Osteoblast (primary cell): ENCODE measurements around the gene ENDOV. TPM values are rescaled to one million over a fixed set of nuclear protein-coding genes. Genes with fewer than 3 reads are reported as not detected.

Experiments
- DNase-seq: peaks from one replicate; pipeline ENCODE4 v3.0.0; 2011; ENCODE audit warnings: low spot score, mixed read lengths; ENCODE audit not compliant: insufficient read length; ENCODE audit errors: missing footprints
- H2AFZ ChIP-seq: 2 replicates; pipeline ENCODE4 v1.6.0; 2011; ENCODE audit warnings: mild to moderate bottlenecking, low read length
- H3K27ac ChIP-seq: 2 replicates; pipeline ENCODE4 v1.5.1; 2011; ENCODE audit warnings: mild to moderate bottlenecking, low read depth, low read length, moderate library complexity
- H3K27me3 ChIP-seq: 2 replicates; pipeline ENCODE4 v1.6.0; 2012; ENCODE audit warnings: mild to moderate bottlenecking, control low read depth, inconsistent platforms, low read length, moderate library complexity; ENCODE audit not compliant: insufficient read depth
- H3K36me3 ChIP-seq: 2 replicates; pipeline ENCODE4 v1.5.1; 2011; ENCODE audit warnings: mild to moderate bottlenecking, low read length, control low read depth, moderate library complexity; ENCODE audit not compliant: insufficient read depth
- H3K4me1 ChIP-seq: 2 replicates; pipeline ENCODE4 v1.5.1; 2011; ENCODE audit warnings: mild to moderate bottlenecking, low read length, control low read depth, moderate library complexity; ENCODE audit not compliant: insufficient read depth
- H3K4me2 ChIP-seq: 2 replicates; pipeline ENCODE4 v1.6.0; 2011; ENCODE audit warnings: mild to moderate bottlenecking, low read length; ENCODE audit not compliant: insufficient read depth
- H3K4me3 ChIP-seq: fragments of 200-600 bp; sonication (generic); 3 replicates; pipeline ENCODE4 v1.5.1; 2012; ENCODE audit warnings: mild to moderate bottlenecking, low read length, inconsistent platforms; ENCODE audit not compliant: insufficient read depth
- H3K79me2 ChIP-seq: 2 replicates; pipeline ENCODE4 v1.6.0; 2012; ENCODE audit warnings: mild to moderate bottlenecking, low read length, control low read depth, inconsistent platforms; ENCODE audit not compliant: insufficient read depth
- H3K9me3 ChIP-seq: 2 replicates; pipeline ENCODE4 v1.5.1; 2011; ENCODE audit warnings: low read depth, low read length, control low read depth
- H4K20me1 ChIP-seq: 2 replicates; pipeline ENCODE4 v1.6.0; 2012; ENCODE audit warnings: mild to moderate bottlenecking, low read length, control low read depth; ENCODE audit not compliant: insufficient read depth
- CTCF ChIP-seq: IDR thresholded peaks from 2 replicates; pipeline ENCODE4 v1.5.1; 2011; ENCODE audit warnings: mild to moderate bottlenecking, low read depth, low read length, moderate library complexity; ENCODE audit errors: extremely low read depth
- total RNA-seq: library from RNA; depleted of rRNA; stranded (reverse); fragments of >200 nt; gene quantifications from 2 replicates; pipeline ENCODE4 v1.2.3, GENCODE V29; 2012

ENDOV gene
- total RNA-seq, 1 donor = 19.5 TPM

GRCh38 chr17:80424878-80425765 is 10.2 kb downstream of the ENDOV start:
- H3K4me3 ChIP-seq = no peak overlapping the region
- H3K4me2 ChIP-seq = no peak overlapping the region
- peaks cover 17% of the 10 kb centered on the region for H4K20me1 ChIP-seq
- H3K27me3 ChIP-seq = no peaks in the 10 kb centered on the region
- peaks cover under 1% of the 10 kb centered on the region for H3K36me3 ChIP-seq
- peak; percentile 67 for DNase-seq
- no peak for TF ChIP-seq CTCF
- no peak overlapping the region for H3K27ac ChIP-seq
- H3K9me3 ChIP-seq = no peaks in the 10 kb centered on the region
- H3K4me1 ChIP-seq = no peaks in the 10 kb centered on the region
- no peaks in the 10 kb centered on the region for H3K79me2 ChIP-seq
- no peak overlapping the region for H2AFZ ChIP-seq

GRCh38 chr17:80425835-80426426 is 11.0 kb downstream of the ENDOV start:
- Histone ChIP-seq H3K4me3 (no peak overlapping the region), H4K20me1 (peaks cover 17% of the 10 kb centered on the region), H3K36me3 (no peaks in the 10 kb centered on the region), H3K27ac (no peak overlapping the region), H3K27me3 (no peaks in the 10 kb centered on the region), H3K4me1 (no peaks in the 10 kb centered on the region), H3K9me3 (no peaks in the 10 kb centered on the region), H3K79me2 (no peaks in the 10 kb centered on the region), H3K4me2 (no peak overlapping the region), H2AFZ (no peak overlapping the region)
- peak; percentile 82 for DNase-seq
- TF ChIP-seq CTCF = no peak

- TF ChIP-seq CTCF = peak; percentile 83
These were observed 11.8 kb downstream of the ENDOV start for GRCh38 chr17:80426671-80427326.

More at GRCh38 chr17:80426671-80427326, 11.8 kb downstream of the ENDOV start:
- Histone ChIP-seq H3K27ac (no peak overlapping the region), H3K36me3 (no peaks in the 10 kb centered on the region), H2AFZ (no peak overlapping the region), H3K27me3 (no peaks in the 10 kb centered on the region), H3K79me2 (no peaks in the 10 kb centered on the region), H3K9me3 (no peaks in the 10 kb centered on the region), H3K4me2 (no peak overlapping the region), H4K20me1 (peaks cover 16% of the 10 kb centered on the region), H3K4me3 (no peak overlapping the region), H3K4me1 (no peaks in the 10 kb centered on the region)
- peak; percentile 100 for DNase-seq
